Endothelial cell of hepatic sinusoid (primary cell): ENCODE measurements around the gene RER1.

Experiments used
- in situ Hi-C: cut with HindIII; loops from 2 replicates; pipeline ENCODE4 v1.10.0; 2017; ENCODE audit warnings: low sequenced_read_pairs

The RER1 gene

GRCh38 chr1:2417833-2418225 is 26.2 kb downstream of the RER1 start:
- in situ Hi-C loops, result no loop called here

DNA sequence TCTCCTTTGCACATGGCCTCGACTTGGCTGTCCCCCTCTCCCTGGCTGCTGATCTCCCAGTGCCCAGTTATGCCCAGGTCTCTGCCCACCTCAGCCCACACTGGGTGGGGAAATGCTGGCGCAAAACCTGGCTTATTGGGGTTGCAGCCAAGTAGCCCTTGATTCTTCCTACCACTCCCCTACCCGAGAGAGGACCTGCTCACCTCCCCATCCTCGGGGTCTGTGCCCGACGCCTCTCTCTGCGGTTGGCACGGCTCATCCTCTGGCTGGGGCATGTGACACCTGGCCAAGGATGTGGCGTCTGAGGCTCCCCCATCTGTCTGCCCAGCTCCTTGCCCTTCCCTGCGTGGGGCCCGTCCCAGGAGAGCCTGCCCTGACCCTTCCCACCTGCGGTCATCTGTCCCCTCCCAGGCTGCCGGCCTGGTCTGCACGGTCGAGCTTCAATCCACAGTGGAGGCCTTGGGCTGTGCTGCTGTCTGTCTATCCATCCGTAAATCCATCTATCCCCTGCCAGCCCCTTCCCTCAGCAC is 27.2 kb downstream of the RER1 start:
- in situ Hi-C loops, result no loop called here

DNA sequence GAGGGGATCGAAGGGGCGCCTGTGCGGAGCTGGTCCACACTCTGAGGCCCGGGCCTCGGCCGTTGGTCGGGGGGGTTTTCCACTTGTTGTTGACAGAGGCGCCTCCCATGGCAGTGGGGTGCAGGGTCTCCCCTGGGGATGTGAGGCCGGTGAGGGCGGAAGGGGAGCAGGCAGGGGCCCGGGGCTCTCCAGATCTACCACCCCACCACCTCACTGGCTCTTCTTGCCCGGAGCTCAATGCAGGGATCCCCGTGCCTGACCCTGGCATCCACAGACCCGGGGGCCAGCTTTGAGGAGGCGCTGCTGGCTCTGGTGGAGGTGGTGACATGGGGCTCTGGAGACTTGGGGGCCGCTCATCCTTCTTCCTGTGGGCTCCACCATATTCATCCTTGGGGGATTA is 27.8 kb downstream of the RER1 start:
- in situ Hi-C loops, result no loop called here

DNA sequence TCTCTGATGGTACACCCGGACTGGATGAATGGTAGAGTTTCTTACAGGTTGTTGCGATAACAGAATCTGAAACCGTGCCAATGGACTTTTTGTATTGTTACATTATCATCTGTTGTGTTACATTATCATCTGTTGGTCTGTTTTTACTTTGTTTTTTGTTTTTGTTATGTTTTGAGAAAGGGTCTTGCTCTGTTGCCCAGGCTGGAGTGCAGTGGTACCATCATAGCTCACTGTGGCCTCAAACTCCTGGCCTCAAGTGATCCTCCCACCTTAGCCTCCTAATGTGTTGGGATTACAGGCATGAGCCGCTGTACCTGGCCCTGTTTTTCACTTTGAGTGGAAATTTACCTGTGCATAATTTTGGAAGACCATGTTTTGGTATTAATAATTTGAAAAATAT is 30.9 kb downstream of the RER1 start:
- in situ Hi-C loops, result loop anchor here (5.0 to 10.0 kb wide), 8 partner anchors 35 to 1002 kb away; no protein-coding TSS in a partner anchor

DNA sequence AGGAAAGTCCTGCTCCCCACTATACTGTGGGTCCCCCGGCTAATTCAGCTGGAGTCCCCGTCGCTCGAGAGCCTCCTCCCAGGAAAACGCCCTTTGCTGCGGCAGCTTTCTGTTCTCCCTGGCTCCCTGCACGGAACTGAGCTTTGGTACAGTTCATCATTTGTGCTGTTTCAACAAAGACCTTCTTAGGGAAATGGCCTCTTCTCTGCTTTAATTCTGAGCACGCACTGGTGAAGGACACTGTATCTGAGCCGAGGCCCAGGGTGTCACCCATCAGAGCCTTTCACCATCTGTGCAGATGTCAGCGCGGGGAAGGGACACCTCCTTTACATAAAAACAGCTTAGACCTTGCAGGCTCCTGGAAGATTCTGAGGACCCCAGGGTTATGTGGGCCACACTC is 34.3 kb downstream of the RER1 start:
- in situ Hi-C loops, result loop anchor here (10.0 kb wide), 5 partner anchors 89 to 999 kb away; no protein-coding TSS in a partner anchor

DNA sequence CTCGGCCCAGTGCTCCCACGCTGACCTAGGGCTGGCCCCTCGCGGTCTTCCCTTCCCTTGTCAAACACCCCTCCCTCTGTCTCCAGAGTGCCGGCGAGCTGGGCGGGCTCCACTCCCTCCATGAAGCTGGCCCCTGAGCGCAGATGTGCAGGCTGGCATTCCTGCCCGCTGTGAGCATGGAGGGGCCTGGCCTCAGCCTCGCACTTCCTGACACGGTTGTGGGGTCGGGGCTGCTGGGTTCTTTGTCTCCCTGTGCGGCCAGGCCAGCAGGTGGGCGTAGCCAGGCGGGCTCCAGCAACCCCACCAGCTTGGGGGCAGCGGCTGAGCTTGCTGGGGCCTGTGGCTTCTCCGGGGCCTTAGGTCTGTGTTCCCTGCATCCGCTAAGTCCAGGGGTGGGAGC is 34.9 kb downstream of the RER1 start:
- in situ Hi-C loops, result loop anchor here (10.0 kb wide), 5 partner anchors 88 to 998 kb away; no protein-coding TSS in a partner anchor

- in situ Hi-C loops, result loop anchor here (10.0 kb wide), 5 partner anchors 88 to 998 kb away; no protein-coding TSS in a partner anchor
Measured at GRCh38 chr1:2427051-2427450, 35.4 kb downstream of the RER1 start.

- in situ Hi-C loops, result loop anchor here (10.0 kb wide), 5 partner anchors 87 to 997 kb away; no protein-coding TSS in a partner anchor
Measured at GRCh38 chr1:2427976-2428375, 36.3 kb downstream of the RER1 start.

- in situ Hi-C loops, result loop anchor here (10.0 kb wide), 5 partner anchors 86 to 996 kb away; no protein-coding TSS in a partner anchor
Measured at GRCh38 chr1:2428490-2428889, 36.8 kb downstream of the RER1 start.

- in situ Hi-C loops, result loop anchor here (10.0 kb wide), 5 partner anchors 85 to 995 kb away; no protein-coding TSS in a partner anchor
Measured at GRCh38 chr1:2429780-2430591, 38.3 kb downstream of the RER1 start.

GRCh38 chr1:2430592-2430973 is 38.9 kb downstream of the RER1 start:
- in situ Hi-C loops, result no loop called here

DNA sequence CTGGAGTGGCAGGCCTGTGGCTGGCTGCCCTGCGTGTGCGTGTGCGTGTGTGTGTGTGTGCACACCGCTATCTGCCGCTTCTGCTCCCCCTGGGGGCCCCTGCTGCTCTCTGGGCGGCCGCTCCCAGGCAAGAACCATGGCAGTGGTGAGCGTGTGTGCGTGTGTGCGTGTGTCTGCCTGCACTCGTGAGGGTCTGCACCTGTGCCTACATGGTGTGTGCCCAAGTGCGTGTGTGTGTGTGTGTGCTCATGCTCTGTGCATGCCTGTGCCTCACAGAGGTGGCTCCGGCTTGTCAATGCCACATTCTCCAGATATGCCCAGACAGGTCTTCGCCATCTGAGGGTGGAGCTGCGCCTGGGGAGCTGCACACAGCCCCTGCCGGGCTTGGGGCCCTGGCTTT is 39.5 kb downstream of the RER1 start:
- in situ Hi-C loops, result no loop called here

DNA sequence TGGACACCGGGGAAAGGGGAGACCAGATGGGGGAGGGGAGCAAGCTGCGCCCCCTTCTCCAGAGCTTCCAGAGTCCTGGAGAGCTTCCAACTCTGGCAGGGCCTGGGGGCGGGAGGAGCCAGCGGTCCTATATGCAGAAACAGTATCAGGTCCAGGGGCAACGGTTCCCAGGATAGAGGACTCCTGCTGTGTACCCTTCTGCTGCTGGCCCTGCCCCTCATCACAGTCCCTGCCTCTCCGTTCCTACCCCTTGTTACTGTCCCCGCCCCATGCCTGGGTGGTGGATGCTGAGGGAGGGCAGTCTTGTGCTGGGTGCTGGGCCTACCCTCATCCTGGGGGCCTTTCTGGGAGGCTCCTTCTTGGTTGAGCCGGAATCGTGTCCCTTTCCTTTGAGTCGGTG is 39.9 kb downstream of the RER1 start:
- in situ Hi-C loops, result no loop called here

DNA sequence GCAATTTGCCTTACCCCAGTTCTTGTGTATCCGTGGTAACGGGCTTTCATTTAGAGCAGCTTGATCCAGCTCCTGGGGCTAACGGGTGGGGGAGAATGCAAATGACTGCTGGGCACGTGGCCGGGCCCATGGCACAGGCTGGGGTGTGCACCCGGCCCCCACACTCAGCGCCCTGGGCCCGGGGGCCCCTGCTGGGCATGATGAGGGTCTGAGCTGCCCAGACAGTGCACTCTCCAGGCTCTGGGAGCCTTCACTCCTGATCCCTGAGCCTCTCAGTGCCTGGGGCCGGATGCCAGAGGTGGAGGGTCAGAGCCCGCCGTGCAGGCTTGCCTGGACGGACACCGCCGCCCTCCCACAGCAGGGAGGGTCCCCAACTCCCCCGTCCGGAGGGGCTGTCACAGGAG is 40.8 kb downstream of the RER1 start:
- in situ Hi-C loops, result no loop called here

GRCh38 chr1:2433196-2433595 is 41.6 kb downstream of the RER1 start:
- in situ Hi-C loops, result no loop called here

DNA sequence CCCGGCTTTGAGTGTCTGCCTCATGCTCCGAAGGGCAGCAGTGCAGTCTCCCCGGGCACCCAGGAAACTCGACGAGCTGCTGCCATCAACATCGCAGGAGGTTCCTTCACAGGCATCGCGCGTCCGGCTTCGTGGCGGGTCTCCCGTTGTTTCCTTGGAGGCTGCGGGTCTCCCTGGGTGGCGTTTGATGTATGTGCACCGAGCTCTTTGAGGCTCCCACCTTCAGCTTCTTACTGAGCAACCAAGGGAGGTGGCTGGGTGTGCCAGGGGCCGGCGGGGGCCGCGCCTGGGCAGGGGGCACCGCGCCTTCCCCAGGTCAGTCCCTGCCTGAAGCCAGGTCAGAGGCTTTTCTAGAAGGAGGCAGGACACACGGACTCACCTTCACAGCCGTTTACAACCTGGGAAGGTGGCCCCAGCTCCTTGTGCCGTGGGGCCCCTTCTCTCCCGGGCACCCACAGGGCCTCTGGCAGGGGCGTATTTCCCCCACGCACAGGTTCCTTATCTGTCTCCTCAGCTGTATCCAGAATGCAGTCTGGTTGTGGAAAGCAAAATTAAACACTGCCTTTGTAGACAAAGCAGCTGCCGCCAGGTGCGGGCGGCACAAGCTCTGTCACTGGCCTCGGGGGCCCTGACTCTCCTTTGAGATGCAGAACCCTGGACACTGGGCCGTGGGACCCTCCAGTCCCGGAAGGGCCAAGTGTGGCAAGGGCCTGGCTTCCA is 42.5 kb downstream of the RER1 start:
- in situ Hi-C loops, result no loop called here

- in situ Hi-C loops, result no loop called here
Measured at GRCh38 chr1:2435091-2435490, 43.5 kb downstream of the RER1 start.

DNA sequence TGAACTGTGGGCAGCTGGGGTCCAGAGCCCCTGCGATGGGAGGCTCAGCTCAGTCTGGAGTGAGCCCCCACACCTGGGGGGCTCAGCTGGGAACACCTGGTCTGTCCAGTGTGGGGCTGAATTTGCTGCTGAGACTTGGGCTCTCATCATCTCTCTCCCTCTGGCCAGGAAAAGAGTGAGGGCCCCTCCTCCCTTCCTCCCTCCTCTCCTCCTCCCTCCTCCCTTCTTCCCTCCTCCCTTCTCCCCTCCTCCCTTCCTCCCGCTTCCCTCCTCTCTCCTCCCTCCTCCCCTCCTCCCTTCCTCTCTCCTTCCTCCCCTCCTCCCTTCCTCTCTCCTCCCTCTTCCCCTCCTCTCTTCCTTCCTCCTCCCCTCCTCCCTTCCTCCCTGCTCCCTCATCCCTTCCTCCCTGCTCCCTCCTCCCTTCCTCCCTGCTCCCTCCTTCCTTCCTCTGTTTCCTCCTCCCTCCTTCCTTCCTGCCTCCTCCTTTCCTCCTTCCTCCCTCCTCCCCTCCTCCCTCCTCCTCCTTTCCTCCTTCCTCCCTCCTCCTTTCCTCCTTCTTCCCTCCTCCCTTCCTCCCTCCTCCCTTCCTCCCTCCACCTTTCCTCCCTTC is 44.2 kb downstream of the RER1 start:
- in situ Hi-C loops, result no loop called here

DNA sequence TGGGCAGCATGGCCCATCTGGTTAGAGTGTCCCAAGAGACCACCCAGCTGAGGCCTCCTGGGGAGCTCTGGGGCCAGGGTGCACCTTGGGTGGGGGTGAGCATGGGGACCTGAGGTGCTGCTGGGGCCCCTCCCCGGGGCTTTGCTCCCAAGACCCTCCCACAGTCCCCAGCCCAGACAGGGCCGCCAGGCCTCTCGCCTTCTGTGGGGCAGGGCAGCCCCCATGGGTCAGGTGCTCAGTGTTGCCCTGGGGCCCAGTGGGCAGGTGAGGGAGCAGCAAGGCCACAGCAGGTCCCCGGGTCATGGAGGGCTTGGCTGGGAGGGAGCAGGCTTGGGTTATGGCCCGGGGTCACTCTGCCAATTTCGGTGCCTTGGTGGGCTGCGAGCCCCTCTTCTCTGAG is 45.2 kb downstream of the RER1 start:
- in situ Hi-C loops, result no loop called here

GRCh38 chr1:2437617-2438016 is 46.0 kb downstream of the RER1 start:
- in situ Hi-C loops, result no loop called here

- in situ Hi-C loops, result no loop called here
Measured at GRCh38 chr1:2438038-2438437, 46.4 kb downstream of the RER1 start.
